A549 treated with AZD9567 at 1 μM for 4 hours (cell line): Measurements from ENCODE around the gene TCEANC2. TPM values are rescaled to one million over a fixed set of nuclear protein-coding genes. Genes with fewer than 3 reads are reported as not detected.

Source experiments
- total RNA-seq: library from RNA; stranded (reverse); fragments of 200-300 nt; extraction: Qiagen RNA extraction; gene quantifications from 5 replicates; pipeline ENCODE4 v1.2.3, GENCODE V29; 2022; ENCODE audit not compliant: insufficient read depth

Gene TCEANC2
- total RNA-seq = 1.6 to 3.0 TPM (median 2.9 TPM) in 5 replicates

GRCh38 chr1:54052934-54053744 lies at the start of gene TCEANC2, which contains the start of gene TMEM59:
TCEANC2 (plus strand) TSS chr1:54053608; CDS start chr1:54054423, 815 bp downstream.
TMEM59 (minus strand) TSS chr1:54053204; CDS start chr1:54053188, 16 bp downstream.

DNA sequence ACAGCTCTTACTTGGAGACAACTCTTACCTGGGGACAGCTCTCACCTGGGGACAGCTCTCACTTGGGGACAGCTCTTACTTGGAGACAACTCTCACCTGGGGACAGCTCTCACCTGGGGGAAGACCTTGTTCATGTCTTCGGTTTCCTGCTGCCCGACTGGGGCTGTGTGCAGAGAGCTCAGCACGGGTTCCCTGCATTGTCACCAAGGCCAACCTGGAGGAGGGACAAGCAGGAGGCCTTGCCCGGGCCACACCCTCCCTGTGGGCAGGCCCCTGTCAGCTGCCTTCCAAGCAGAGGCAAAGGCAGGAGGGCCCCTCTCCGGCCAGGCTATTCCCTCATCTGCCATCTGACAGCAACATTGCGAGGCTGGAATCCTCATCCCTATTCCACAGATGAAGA lies 35.4 kb upstream of the TCEANC2 start, which contains the start of gene LDLRAD1:
LDLRAD1 (minus strand) TSS at position 208 of the 400 bp plus-strand sequence; CDS start at position 134, 74 bp downstream.

GRCh38 chr1:54152696-54153095 lies 99.3 kb downstream of the TCEANC2 start, which contains the start of gene CDCP2:
CDCP2 (minus strand) TSS chr1:54153000; CDS start chr1:54152922, 78 bp downstream.

Other genes with a start within 250 kb of the TCEANC2 start
- gene NDC1, start 215.3 kb upstream of the TCEANC2 start, total RNA-seq = 20.5 to 38.0 TPM (median 23.6 TPM) in 5 replicates
- 12.5 to 16.5 TPM (median 13.2 TPM) in 5 replicates for gene YIPF1, start 163.8 kb upstream of the TCEANC2 start, total RNA-seq
- not detected in 5 replicates for gene DIO1, start 159.4 kb upstream of the TCEANC2 start, total RNA-seq
- 22.9 to 31.8 TPM (median 29.9 TPM) in 5 replicates for gene IFT25, start 107.9 kb upstream of the TCEANC2 start, total RNA-seq
- gene LRRC42, start 107.3 kb upstream of the TCEANC2 start, total RNA-seq = 24.9 to 32.1 TPM (median 28.6 TPM) in 5 replicates
- not detected in 5 replicates for gene LDLRAD1, start 35.4 kb upstream of the TCEANC2 start, total RNA-seq
- gene TMEM59, start 404 bp upstream of the TCEANC2 start, total RNA-seq = 113 to 142 TPM (median 119 TPM) in 5 replicates
- not detected in 5 replicates for gene CDCP2, start 99.4 kb downstream of the TCEANC2 start, total RNA-seq
- 2.9 to 3.6 TPM (median 3.3 TPM) in 5 replicates for gene CYB5RL, start 146.4 kb downstream of the TCEANC2 start, total RNA-seq
- 75.7 to 100 TPM (median 93.0 TPM) in 5 replicates for gene MRPL37, start 146.6 kb downstream of the TCEANC2 start, total RNA-seq